ENCODE results near the gene CHRM2.

- no peak for TF ChIP-seq CTCF (conservative IDR thresholded peaks at IDR 0.05)
- no peak for TF ChIP-seq EZH2 (IDR thresholded peaks at IDR 0.05; ENCODE audit: low read depth)
These were observed 164.0 kb downstream of the CHRM2 start for GRCh38 chr7:137032436-137032835.

Measured in PC-9 (cell line).